GM13977 (cell line): ENCODE data around the gene HPCAL4.

ENCODE experiments used
- DNase-seq: peaks from one replicate; pipeline ENCODE4 v3.0.0; 2012; ENCODE audit warnings: low spot score
- CTCF ChIP-seq: IDR thresholded peaks from 2 replicates; pipeline ENCODE4 v1.5.1; 2012; ENCODE audit warnings: mild to moderate bottlenecking, control low read depth; ENCODE audit not compliant: insufficient read depth; ENCODE audit errors: extremely low read depth, missing control alignments
- in situ Hi-C: fragments of 300-500 bp; cut with MboI; formaldehyde crosslinking; loops from one replicate; pipeline ENCODE4 v1.12.0; 2022; ENCODE audit warnings: low sequenced_read_pairs, low pct_unique_long_range_greater_than_20kb, mixed read lengths, inconsistent platforms; ENCODE audit not compliant: unreplicated experiment

HPCAL4 gene

DNA sequence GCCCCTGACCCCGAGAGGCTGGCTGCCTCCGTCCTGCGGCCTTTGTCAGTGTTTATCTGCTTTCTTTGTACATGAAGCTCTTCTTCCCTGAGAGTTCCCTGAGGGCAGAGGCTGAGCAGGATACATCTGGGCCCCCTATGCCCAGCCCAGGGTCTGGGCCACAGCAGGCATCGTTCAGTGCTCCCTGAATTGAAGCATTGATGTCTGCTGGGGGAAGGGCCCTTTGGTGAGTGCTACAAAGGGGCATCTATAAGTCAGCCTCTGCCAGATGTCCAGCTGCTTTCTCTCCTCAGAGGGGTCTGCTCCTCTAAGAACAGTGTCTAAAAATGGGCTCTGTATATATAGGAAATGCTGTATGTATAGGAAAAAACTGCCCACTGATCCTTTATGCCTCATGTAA, 53.9 kb downstream of the HPCAL4 start:
- no peak for DNase-seq
- no peak for TF ChIP-seq CTCF
- in situ Hi-C loops: no loop called here

GRCh38 chr1:39635871-39636210, 55.4 kb downstream of the HPCAL4 start:
- TF ChIP-seq CTCF: no peak
- DNase-seq: no peak
- in situ Hi-C loops: no loop called here

GRCh38 chr1:39635205-39635870, 55.9 kb downstream of the HPCAL4 start:
- in situ Hi-C loops: no loop called here
- no peak for DNase-seq
- no peak for TF ChIP-seq CTCF

- in situ Hi-C loops: no loop called here
- no peak for TF ChIP-seq CTCF
- DNase-seq: no peak
These were observed 57.8 kb downstream of the HPCAL4 start for GRCh38 chr1:39633422-39633821.

GRCh38 chr1:39632682-39633417, 58.4 kb downstream of the HPCAL4 start:
- DNase-seq: no peak
- in situ Hi-C loops: no loop called here
- TF ChIP-seq CTCF: no peak

GRCh38 chr1:39632323-39632681, 58.9 kb downstream of the HPCAL4 start:
- TF ChIP-seq CTCF: no peak

More at GRCh38 chr1:39632323-39632681, 58.9 kb downstream of the HPCAL4 start:
- in situ Hi-C loops: no loop called here
- no peak for DNase-seq
